Parathyroid adenoma (tissue), 2 donors: ENCODE measurements around the gene MEX3A.

Experiments used
- H2AFZ ChIP-seq: fragments of 300-600 bp; sonication (generic); one replicate; pipeline ENCODE4 v1.7.0; 2017; ENCODE audit warnings: antibody characterized with exemption, mild to moderate bottlenecking
- H3K27ac ChIP-seq: fragments of 300-600 bp; sonication (generic); one replicate; pipeline ENCODE4 v1.7.0; 2017
- H3K27me3 ChIP-seq: fragments of 300-600 bp; sonication (generic); one replicate; pipeline ENCODE4 v1.7.0; 2017; ENCODE audit warnings: low read length; ENCODE audit not compliant: control insufficient read depth, insufficient read depth
- H3K36me3 ChIP-seq: fragments of 300-600 bp; sonication (generic); one replicate; pipeline ENCODE4 v1.7.0; 2017; ENCODE audit warnings: low read length; ENCODE audit not compliant: control insufficient read depth, insufficient read depth
- H3K4me1 ChIP-seq: fragments of 300-600 bp; sonication (generic); one replicate; pipeline ENCODE4 v1.7.0; 2017; ENCODE audit warnings: control low read depth
- H3K4me2 ChIP-seq: fragments of 300-600 bp; sonication (generic); one replicate; pipeline ENCODE4 v1.7.0; 2017; ENCODE audit warnings: low read length
- H3K4me3 ChIP-seq: fragments of 300-600 bp; sonication (generic); one replicate; pipeline ENCODE4 v1.7.0; 2017; ENCODE audit warnings: low read depth, low read length
- H3K79me2 ChIP-seq: fragments of 300-600 bp; sonication (generic); one replicate; pipeline ENCODE4 v1.7.0; 2017; ENCODE audit warnings: control low read depth
- H3K9ac ChIP-seq: fragments of 300-600 bp; sonication (generic); one replicate; pipeline ENCODE4 v1.7.0; 2017; ENCODE audit warnings: mild to moderate bottlenecking
- H3K9me3 ChIP-seq: fragments of 300-600 bp; sonication (generic); one replicate; pipeline ENCODE4 v1.7.0; 2017; ENCODE audit warnings: low read length; ENCODE audit not compliant: control insufficient read depth
- TF ChIP-seq, protein P1 (sequence below): fragments of 300-600 bp; sonication (generic); IDR thresholded peaks from one replicate; pipeline ENCODE4 v1.7.0; 2017; ENCODE audit warnings: antibody characterized with exemption, mild to moderate bottlenecking
- donor health status: primary hyperparathyroidism.

MEX3A gene

DNA sequence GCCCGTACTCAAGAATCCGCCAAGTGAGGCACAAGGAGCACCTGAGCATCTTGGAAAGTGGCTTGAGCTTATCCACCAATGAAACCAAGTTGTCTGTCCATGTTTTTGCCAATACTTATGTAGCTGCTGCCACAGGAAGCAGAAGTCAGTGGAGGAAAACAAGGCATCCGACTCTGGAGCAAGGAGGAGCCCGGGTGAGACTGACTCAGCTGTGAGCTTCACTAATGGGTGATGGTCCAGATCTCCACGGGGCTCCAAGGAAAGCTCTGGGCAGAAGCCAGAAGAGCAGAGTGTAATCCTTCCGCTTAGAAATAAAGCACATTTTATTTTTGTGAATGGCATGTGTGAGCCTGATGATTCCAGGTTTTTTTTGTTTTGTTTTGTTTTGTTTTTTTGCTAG, 49.3 kb downstream of the MEX3A start:
- no peaks in the 10 kb centered on the region for H3K79me2 ChIP-seq
- H3K4me3 ChIP-seq = no peak overlapping the region
- TF ChIP-seq, protein P1, sequence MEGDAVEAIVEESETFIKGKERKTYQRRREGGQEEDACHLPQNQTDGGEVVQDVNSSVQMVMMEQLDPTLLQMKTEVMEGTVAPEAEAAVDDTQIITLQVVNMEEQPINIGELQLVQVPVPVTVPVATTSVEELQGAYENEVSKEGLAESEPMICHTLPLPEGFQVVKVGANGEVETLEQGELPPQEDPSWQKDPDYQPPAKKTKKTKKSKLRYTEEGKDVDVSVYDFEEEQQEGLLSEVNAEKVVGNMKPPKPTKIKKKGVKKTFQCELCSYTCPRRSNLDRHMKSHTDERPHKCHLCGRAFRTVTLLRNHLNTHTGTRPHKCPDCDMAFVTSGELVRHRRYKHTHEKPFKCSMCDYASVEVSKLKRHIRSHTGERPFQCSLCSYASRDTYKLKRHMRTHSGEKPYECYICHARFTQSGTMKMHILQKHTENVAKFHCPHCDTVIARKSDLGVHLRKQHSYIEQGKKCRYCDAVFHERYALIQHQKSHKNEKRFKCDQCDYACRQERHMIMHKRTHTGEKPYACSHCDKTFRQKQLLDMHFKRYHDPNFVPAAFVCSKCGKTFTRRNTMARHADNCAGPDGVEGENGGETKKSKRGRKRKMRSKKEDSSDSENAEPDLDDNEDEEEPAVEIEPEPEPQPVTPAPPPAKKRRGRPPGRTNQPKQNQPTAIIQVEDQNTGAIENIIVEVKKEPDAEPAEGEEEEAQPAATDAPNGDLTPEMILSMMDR = no peak
- H2AFZ ChIP-seq = no peak overlapping the region
- H3K4me2 ChIP-seq = no peak overlapping the region
- H3K9ac ChIP-seq = no peak overlapping the region
- H3K27me3 ChIP-seq = no peaks in the 10 kb centered on the region
- H3K27ac ChIP-seq = no peak overlapping the region
- no peaks in the 10 kb centered on the region for H3K9me3 ChIP-seq
- no peaks in the 10 kb centered on the region for H3K36me3 ChIP-seq
- no peaks in the 10 kb centered on the region for H3K4me1 ChIP-seq

DNA sequence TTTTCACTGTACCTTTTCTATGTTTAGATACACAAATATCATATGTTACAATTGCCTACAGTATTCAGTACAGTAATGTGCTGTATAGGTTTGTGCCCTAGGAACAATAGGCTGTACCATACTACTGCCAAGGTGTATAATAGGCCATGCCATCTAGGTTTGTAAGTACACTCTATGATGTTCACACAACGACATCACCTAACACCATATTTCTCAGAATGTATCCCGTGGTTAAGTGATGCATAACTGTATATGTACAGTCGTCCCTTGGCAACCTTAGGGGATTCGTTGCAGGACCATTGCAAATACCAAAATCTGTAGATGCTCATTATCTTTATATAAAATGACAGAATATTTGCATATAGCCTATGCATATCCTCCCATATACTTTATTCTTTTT, 55.7 kb downstream of the MEX3A start:
- Histone ChIP-seq H3K36me3 (no peaks in the 10 kb centered on the region), H3K9me3 (no peaks in the 10 kb centered on the region), H3K4me1 (peaks cover 4% of the 10 kb centered on the region), H3K4me2 (no peak overlapping the region), H3K9ac (no peak overlapping the region), H3K4me3 (no peak overlapping the region), H3K79me2 (no peaks in the 10 kb centered on the region), H3K27ac (no peak overlapping the region), H2AFZ (no peak overlapping the region), H3K27me3 (no peaks in the 10 kb centered on the region)
- TF ChIP-seq, protein P1 = no peak

DNA sequence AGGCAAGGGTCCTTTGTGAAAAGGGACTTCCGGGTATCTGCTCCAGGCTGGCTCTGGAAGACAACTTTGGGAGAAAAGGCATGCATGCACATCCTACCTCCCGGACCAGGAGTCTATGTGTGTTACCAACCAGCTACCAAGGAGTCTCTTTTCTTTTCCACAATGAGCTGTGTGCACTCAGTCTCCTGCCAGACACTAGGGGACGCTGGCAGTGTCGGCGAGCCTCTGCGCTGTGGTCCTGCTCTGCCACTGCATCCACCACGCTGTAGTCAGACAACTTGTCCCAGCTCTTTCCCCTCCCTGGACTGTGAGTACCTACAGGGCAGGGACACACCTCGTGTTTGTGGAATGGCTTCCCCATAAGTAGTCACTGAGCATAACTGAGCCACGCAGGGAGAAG, 56.4 kb downstream of the MEX3A start:
- Histone ChIP-seq H3K9me3 (no peaks in the 10 kb centered on the region), H3K27ac (no peak overlapping the region), H2AFZ (no peak overlapping the region), H3K4me1 (peaks cover 4% of the 10 kb centered on the region), H3K79me2 (no peaks in the 10 kb centered on the region), H3K27me3 (no peaks in the 10 kb centered on the region), H3K4me2 (peak overlapping the region; percentile 51), H3K9ac (no peak overlapping the region), H3K36me3 (no peaks in the 10 kb centered on the region), H3K4me3 (no peak overlapping the region)
- TF ChIP-seq, protein P1 = peak; percentile 32

DNA sequence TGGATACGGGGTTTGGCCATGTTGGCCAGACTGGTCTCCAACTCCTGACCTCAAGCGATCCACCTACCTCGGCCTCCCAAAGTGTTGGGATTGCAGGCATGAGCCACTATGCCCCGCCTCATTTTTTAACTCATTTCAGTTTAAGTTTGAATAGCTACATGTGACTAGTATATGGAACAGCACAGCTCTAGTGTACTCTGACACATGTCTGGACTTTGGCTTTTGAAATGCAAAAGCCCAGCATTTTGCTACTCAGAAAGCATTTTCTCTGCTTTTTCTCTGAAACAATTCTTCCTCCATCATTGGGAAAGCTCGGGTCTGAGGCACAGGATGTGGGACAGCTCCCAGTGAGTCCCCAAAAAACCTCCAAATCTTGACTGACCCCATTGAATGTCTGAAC, 57.5 kb downstream of the MEX3A start:
- no peaks in the 10 kb centered on the region for H3K9me3 ChIP-seq
- no peak overlapping the region for H3K27ac ChIP-seq
- no peak overlapping the region for H3K9ac ChIP-seq
- peaks cover 7% of the 10 kb centered on the region for H3K4me1 ChIP-seq
- H3K27me3 ChIP-seq = no peaks in the 10 kb centered on the region
- H3K36me3 ChIP-seq = no peaks in the 10 kb centered on the region
- TF ChIP-seq, protein P1 = no peak
- no peak overlapping the region for H2AFZ ChIP-seq
- no peak overlapping the region for H3K4me2 ChIP-seq
- no peak overlapping the region for H3K4me3 ChIP-seq
- peaks cover 3% of the 10 kb centered on the region for H3K79me2 ChIP-seq
